Uterus (tissue), 2 donors: Measurements from ENCODE around the gene THRSP.

Experiments used
- POLR2A ChIP-seq, 2 donors: fragments of 450-650 bp; IDR thresholded peaks; one replicate each; pipeline ENCODE4 v1.6.1; 2016; ENCODE audit warnings: antibody characterized with exemption in 2 of 2, mild to moderate bottlenecking in 1 of 2, moderate library complexity in 1 of 2
- TF ChIP-seq, protein P1 (sequence below), 4 experiments: fragments of 200-600 bp in 2 of 4; fragments of 450-650 bp in 2 of 4; sonication (generic) in 2 of 4; IDR thresholded peaks; one replicate each; pipeline ENCODE4 v1.5.1; 2016 to 2019; ENCODE audit warnings: antibody characterized with exemption in 4 of 4, mild to moderate bottlenecking in 2 of 4, moderate library complexity in 1 of 4

DNA sequence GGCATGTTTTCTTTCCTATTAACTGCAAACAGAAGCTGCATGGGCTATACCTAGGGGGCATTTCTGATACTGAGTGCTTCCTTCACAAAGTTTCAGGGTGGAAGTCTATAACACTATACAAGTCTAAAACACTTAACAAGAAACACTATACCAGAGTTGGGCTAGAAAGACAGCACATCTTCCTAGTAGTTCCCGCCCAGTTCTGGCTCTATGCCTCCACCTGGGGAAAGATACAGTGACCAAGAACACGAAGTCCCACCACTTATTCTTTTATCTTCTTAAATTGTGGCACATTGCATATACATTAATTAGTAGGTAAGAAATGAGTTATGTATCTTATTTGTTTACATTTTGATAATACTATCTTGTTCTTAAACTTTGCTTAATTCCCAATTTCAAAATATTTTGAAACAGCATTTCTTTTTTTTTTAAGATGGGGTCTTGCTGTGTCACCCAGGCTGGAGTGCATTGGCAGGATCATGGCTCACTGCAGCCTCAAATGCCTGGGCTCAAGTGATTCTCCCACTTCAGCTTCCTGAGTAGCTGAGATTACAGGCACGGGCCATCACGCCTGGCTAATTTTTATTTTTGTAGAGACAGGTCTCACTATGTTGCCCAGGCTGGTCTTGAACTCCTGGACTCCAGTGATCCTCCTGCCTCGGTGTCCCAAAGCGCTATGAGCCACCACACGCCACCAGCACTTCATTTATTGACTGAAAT is 34.2 kb downstream of the THRSP start:
- TF ChIP-seq, protein P1, sequence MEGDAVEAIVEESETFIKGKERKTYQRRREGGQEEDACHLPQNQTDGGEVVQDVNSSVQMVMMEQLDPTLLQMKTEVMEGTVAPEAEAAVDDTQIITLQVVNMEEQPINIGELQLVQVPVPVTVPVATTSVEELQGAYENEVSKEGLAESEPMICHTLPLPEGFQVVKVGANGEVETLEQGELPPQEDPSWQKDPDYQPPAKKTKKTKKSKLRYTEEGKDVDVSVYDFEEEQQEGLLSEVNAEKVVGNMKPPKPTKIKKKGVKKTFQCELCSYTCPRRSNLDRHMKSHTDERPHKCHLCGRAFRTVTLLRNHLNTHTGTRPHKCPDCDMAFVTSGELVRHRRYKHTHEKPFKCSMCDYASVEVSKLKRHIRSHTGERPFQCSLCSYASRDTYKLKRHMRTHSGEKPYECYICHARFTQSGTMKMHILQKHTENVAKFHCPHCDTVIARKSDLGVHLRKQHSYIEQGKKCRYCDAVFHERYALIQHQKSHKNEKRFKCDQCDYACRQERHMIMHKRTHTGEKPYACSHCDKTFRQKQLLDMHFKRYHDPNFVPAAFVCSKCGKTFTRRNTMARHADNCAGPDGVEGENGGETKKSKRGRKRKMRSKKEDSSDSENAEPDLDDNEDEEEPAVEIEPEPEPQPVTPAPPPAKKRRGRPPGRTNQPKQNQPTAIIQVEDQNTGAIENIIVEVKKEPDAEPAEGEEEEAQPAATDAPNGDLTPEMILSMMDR (IDR thresholded peaks at IDR 0.05) = no peak
- no peak for TF ChIP-seq POLR2A (IDR thresholded peaks at IDR 0.05)
